Gastrocnemius medialis (tissue), 4 donors: ENCODE results near the gene NPAS3. TPM values are rescaled to one million over a fixed set of nuclear protein-coding genes. Genes with fewer than 3 reads are reported as not detected.

Experiments used
- ATAC-seq, 2 donors: fragments of 150-250 bp; one replicate each; pipeline ENCODE4 v1.9.1; 2016
- DNase-seq, 2 donors: peaks; one replicate each; pipeline ENCODE4 v3.0.0-alpha.2; 2019
- H3K27ac ChIP-seq, 4 donors: fragments of 200-600 bp; sonication (generic); 1 replicate in 1 of 4; 2 replicates in 3 of 4; pipeline ENCODE4 v1.5.1; 2016 to 2018; ENCODE audit warnings: mild to moderate bottlenecking in 2 of 4, moderate library complexity in 1 of 4
- H3K27me3 ChIP-seq, 3 donors: fragments of 200-600 bp; sonication (generic) in 2 of 3; 1 replicate in 1 of 3; 2 replicates in 2 of 3; pipeline versions ENCODE4 v1.5.1 to v1.6.0; 2016 to 2019; ENCODE audit warnings: mild to moderate bottlenecking in 1 of 3, moderate library complexity in 1 of 3
- H3K36me3 ChIP-seq, 2 donors: fragments of 200-600 bp; sonication (generic) in 1 of 2; one replicate each; pipeline ENCODE4 v1.5.1; 2017 to 2018
- H3K4me1 ChIP-seq, 2 donors: fragments of 200-600 bp; sonication (generic) in 1 of 2; one replicate each; pipeline ENCODE4 v1.5.1; 2016 to 2017; ENCODE audit warnings: mild to moderate bottlenecking in 2 of 2
- H3K4me3 ChIP-seq, 4 donors: fragments of 200-600 bp; sonication (generic) in 3 of 4; 1 replicate in 1 of 4; 2 replicates in 3 of 4; pipeline ENCODE4 v1.5.1; 2016 to 2019; ENCODE audit warnings: mild to moderate bottlenecking in 2 of 4
- H3K9me3 ChIP-seq, 3 donors: fragments of 200-600 bp; sonication (generic) in 2 of 3; 1 replicate in 1 of 3; 2 replicates in 2 of 3; pipeline ENCODE4 v1.5.1; 2016 to 2019
- POLR2A ChIP-seq, 2 donors: fragments of 450-650 bp; IDR thresholded peaks; one replicate each; pipeline ENCODE4 v1.6.1; 2017; ENCODE audit warnings: antibody characterized with exemption in 2 of 2, mild to moderate bottlenecking in 2 of 2, moderate library complexity in 2 of 2
- in situ Hi-C, 4 donors: fragments of 200-750 bp; cut with MboI; loops; one replicate each; pipeline versions ENCODE4 v1.15.0 to v1.8.0; 2017; ENCODE audit warnings: low sequenced_read_pairs in 4 of 4
- intact Hi-C: fragments of 100-400 bp; cut with DNase I; formaldehyde crosslinking; loops from one replicate; pipeline ENCODE4 v1.15.1; 2023; ENCODE audit warnings: low total_unique reads
- total RNA-seq, 4 donors: library from RNA; depleted of rRNA; stranded (reverse); fragments of >200 nt; gene quantifications; one replicate each; pipeline versions ENCODE4 v1.1.0 to v1.2.3, GENCODE V29; 2016
- TF ChIP-seq, protein P1 (sequence below), 5 experiments: fragments of 450-650 bp in 3 of 5; fragments of 200-600 bp in 2 of 5; sonication (generic) in 2 of 5; IDR thresholded peaks in 4 of 5; conservative IDR thresholded peaks in 1 of 5; 1 replicate in 4 of 5; 2 replicates in 1 of 5; pipeline ENCODE4 v1.5.1; 2016 to 2019; ENCODE audit warnings: antibody characterized with exemption in 5 of 5, mild to moderate bottlenecking in 3 of 5, moderate library complexity in 3 of 5

Gene NPAS3
- total RNA-seq, 4 donors from 2014 or later, result 0.82 to 1.00 TPM; not detected in 2

DNA sequence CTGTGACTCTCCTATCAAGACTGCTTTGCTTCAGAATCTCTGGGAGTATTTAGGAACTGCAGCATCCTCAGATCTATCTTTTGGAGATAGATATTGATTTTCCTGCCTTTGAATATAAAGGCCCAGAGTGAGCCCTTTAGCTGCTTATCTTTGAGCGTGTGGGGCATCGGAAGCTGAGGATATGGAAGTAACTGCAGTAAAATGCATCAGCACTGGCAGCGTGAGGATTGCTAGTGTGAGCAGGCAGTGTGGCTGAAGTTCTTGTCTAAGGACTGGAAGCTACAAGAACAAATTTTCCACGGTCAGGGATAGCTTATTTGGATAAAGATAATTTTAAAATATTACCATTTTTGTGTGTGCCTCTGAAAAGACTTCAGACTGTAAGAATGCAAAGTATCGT is 474.7 kb downstream of the NPAS3 start:
- Histone ChIP-seq H3K27ac (no peak overlapping the region), H3K36me3 (no peaks in the 10 kb centered on the region), H3K9me3 (no peaks in the 10 kb centered on the region), H3K27me3 (no peaks in the 10 kb centered on the region), H3K4me3 (no peak overlapping the region), H3K4me1 (no peaks in the 10 kb centered on the region)
- no peak for DNase-seq
- in situ Hi-C loops (no loop called here), intact Hi-C loops (no loop called here)
- ATAC-seq, result no peak
- TF ChIP-seq, protein P1, sequence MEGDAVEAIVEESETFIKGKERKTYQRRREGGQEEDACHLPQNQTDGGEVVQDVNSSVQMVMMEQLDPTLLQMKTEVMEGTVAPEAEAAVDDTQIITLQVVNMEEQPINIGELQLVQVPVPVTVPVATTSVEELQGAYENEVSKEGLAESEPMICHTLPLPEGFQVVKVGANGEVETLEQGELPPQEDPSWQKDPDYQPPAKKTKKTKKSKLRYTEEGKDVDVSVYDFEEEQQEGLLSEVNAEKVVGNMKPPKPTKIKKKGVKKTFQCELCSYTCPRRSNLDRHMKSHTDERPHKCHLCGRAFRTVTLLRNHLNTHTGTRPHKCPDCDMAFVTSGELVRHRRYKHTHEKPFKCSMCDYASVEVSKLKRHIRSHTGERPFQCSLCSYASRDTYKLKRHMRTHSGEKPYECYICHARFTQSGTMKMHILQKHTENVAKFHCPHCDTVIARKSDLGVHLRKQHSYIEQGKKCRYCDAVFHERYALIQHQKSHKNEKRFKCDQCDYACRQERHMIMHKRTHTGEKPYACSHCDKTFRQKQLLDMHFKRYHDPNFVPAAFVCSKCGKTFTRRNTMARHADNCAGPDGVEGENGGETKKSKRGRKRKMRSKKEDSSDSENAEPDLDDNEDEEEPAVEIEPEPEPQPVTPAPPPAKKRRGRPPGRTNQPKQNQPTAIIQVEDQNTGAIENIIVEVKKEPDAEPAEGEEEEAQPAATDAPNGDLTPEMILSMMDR (IDR thresholded peaks at IDR 0.05 in 4 of 5, conservative IDR thresholded peaks at IDR 0.05 in 1 of 5), result no peak
- no peak for TF ChIP-seq POLR2A (IDR thresholded peaks at IDR 0.05)

DNA sequence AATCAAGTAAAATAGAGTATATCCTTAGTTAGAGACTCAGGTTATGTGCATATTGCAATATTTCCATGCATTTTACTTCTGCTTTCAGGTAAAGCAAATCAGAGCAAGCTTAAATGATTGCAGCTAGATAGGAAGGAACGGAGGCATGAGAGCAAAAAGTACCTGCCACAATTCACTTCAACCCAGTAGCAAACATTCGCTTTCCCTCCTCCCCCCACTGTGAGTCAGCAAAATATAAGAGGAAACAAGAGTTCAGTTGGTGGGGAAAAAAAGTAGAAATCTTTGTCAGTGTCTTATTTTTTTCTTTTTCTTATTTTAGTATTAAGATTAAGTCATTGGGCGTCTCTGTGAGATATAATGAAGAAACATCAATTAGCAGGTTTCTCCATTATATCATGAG is 475.4 kb downstream of the NPAS3 start:
- H3K9me3 ChIP-seq, result no peaks in the 10 kb centered on the region
- DNase-seq (no peak), ATAC-seq (no peak)
- H3K27ac ChIP-seq, result no peak overlapping the region
- TF ChIP-seq, protein P1 (IDR thresholded peaks at IDR 0.05 in 4 of 5, conservative IDR thresholded peaks at IDR 0.05 in 1 of 5), result no peak
- TF ChIP-seq POLR2A (IDR thresholded peaks at IDR 0.05), result no peak
- no peaks in the 10 kb centered on the region for H3K27me3 ChIP-seq
- H3K4me3 ChIP-seq, result no peak overlapping the region
- intact Hi-C loops, result no loop called here
- H3K36me3 ChIP-seq, result no peaks in the 10 kb centered on the region
- in situ Hi-C loops, result no loop called here
- H3K4me1 ChIP-seq, result no peaks in the 10 kb centered on the region

GRCh38 chr14:33420051-33420627 is 481.5 kb downstream of the NPAS3 start:
- H3K4me3 ChIP-seq, result no peak overlapping the region
- no peak for TF ChIP-seq POLR2A (IDR thresholded peaks at IDR 0.05)
- TF ChIP-seq, protein P1 (IDR thresholded peaks at IDR 0.05 in 4 of 5, conservative IDR thresholded peaks at IDR 0.05 in 1 of 5), result no peak

DNA sequence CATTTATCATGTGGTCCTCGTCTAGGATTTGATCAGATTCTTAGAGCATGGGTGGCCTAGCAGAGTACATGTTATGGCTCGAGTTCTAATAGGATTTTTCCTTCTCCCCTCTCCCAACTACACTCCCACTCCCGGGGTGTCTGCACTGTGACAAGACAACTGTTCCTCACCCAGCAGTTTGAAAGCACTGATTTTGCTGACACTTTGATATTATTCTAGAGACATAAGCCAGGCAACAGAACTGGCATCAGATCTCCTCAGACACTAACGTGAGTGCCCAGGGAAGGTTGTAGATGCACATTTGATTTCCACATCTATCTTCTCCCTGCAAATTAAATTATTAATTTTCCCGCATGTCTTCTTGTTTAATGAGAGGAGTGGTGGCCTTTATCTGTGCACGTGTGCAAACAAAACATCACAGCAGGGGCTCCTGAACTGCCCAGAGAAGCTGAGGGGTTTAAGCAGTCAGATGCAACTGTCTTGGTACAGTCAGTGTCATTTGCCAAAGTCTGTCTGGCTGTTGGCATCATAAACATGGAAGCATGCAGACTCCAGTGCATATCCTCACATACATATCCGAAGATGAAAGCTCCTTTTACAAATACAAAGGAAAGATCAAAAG is 491.8 kb downstream of the NPAS3 start:
- no peak overlapping the region for H3K27ac ChIP-seq
- no peaks in the 10 kb centered on the region for H3K27me3 ChIP-seq
- no peak overlapping the region for H3K4me3 ChIP-seq
- DNase-seq (no peak), ATAC-seq (no peak)
- in situ Hi-C loops (loop anchor here in 1 of 4 donors (25.0 kb wide), 1 partner anchor 843 kb away; no protein-coding TSS in a partner anchor), intact Hi-C loops (no loop called here)
- no peaks in the 10 kb centered on the region for H3K36me3 ChIP-seq
- TF ChIP-seq, protein P1 (IDR thresholded peaks at IDR 0.05 in 4 of 5, conservative IDR thresholded peaks at IDR 0.05 in 1 of 5), result no peak
- TF ChIP-seq POLR2A (IDR thresholded peaks at IDR 0.05), result no peak
- no peaks in the 10 kb centered on the region for H3K4me1 ChIP-seq
- no peaks in the 10 kb centered on the region for H3K9me3 ChIP-seq

More at GRCh38 chr14:33420051-33420627, 481.5 kb downstream of the NPAS3 start:
- Histone ChIP-seq H3K9me3 (no peaks in the 10 kb centered on the region), H3K36me3 (no peaks in the 10 kb centered on the region), H3K27me3 (no peaks in the 10 kb centered on the region), H3K27ac (no peak overlapping the region), H3K4me1 (no peaks in the 10 kb centered on the region)
- intact Hi-C loops (no loop called here), in situ Hi-C loops (no loop called here)
- no peak for DNase-seq
- no peak for ATAC-seq
